Vagina (tissue), 2 donors: ENCODE results near the gene XYLB.

Experiments used
- CTCF ChIP-seq, 3 experiments: fragments of 450-650 bp in 2 of 3; fragments of 200-600 bp in 1 of 3; sonication (generic) in 1 of 3; IDR thresholded peaks; one replicate each; pipeline ENCODE4 v1.5.1; 2017 to 2019; ENCODE audit warnings: antibody characterized with exemption in 3 of 3, mild to moderate bottlenecking in 2 of 3, moderate library complexity in 2 of 3
- POLR2AphosphoS5 ChIP-seq, 2 donors: sonication (generic); formaldehyde crosslinking; IDR thresholded peaks; one replicate each; pipeline ENCODE4 v1.9.0; 2017; ENCODE audit warnings: antibody characterized with exemption in 2 of 2, mild to moderate bottlenecking in 2 of 2, low read depth in 1 of 2; ENCODE audit not compliant: insufficient read depth in 1 of 2

GRCh38 chr3:38453913-38454177 is 107.3 kb downstream of the XYLB start:
- TF ChIP-seq POLR2AphosphoS5 (IDR thresholded peaks at IDR 0.05; ENCODE audit: insufficient read depth in 1 of 2, low read depth in 1 of 2) = no peak
- no peak for TF ChIP-seq CTCF (IDR thresholded peaks at IDR 0.05)
